ENCODE results near the gene KLHL30.

DNA sequence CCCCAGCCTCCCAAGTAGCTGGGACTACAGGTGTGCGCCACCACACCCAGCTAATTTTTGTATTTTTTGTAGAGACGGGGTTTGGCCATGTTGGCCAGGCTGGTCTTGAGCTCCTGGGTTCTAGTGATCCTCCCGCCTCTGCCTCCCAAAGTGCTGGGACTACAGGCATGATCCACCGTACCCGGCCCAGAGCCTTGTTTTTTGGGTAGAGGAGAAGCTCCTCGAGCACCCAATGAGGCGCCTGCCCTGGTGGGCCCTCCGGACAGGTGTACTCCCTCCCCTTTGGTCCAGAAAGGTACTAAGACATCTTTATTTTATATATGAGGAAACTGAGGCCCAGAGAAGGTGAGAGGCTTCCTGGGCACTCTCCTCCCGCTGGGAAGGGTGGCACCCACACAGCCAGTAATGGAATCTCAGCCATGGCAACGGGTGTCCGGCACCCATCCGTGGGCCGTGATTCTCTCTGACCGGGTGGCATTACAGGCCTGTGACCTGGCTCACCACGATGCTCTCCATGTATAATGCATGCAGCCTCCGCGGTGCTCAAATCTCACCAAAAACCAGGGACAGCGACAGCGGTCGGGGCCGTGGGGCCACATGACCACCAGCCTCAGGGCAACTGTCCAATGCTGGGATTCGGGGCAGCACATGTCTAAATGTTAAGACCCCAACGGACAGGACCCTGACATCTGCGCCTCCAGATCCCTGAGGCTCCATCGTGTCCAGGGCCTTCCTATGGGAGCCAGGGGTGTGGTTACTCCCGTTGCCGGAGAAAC is 16.8 kb upstream of the KLHL30 start:
- no peak for TF ChIP-seq POLR2AphosphoS5 (IDR thresholded peaks at IDR 0.05)
- TF ChIP-seq POLR2A (IDR thresholded peaks at IDR 0.05), result no peak

Measured in breast epithelium (tissue), 3 donors.